HepG2 (cell line): ENCODE measurements around the gene RASIP1. TPM values are rescaled to one million over a fixed set of nuclear protein-coding genes. Genes with fewer than 3 reads are reported as not detected.

Experiments used
- ATAC-seq: fragments of 200-7000 bp; cut with Tn5 transposase; 3 replicates; pipeline ENCODE4 v1.9.1; 2020; ENCODE audit warnings: mild to moderate bottlenecking, moderate library complexity
- BruUV-seq: library from RNA; stranded (reverse); fragments of 400-500 nt; replicated peaks from 2 replicates; lab custom pipeline; 2021; lab: Mats Ljungman, UMichigan
- CTCF ChIA-PET: fragments of 300-600 bp; formaldehyde crosslinking; extraction: SDS; loops from one replicate; lab custom pipeline; 2021; ENCODE audit warnings: low total read pairs, inconsistent platforms, low intra/inter-chr PET ratio; lab: Yijun Ruan, JAX
- POLR2A ChIA-PET: fragments of 350-600 bp; sonication (Branson Sonifier 250); formaldehyde crosslinking; loops from one replicate; lab custom pipeline; 2020; ENCODE audit warnings: antibody characterized with exemption, inconsistent platforms; lab: Yijun Ruan, JAX
- DNase-seq: peaks from one replicate; pipeline ENCODE4 v3.0.0-alpha.2; 2015; ENCODE audit warnings: low spot score
- FAIRE-seq: peaks from 3 replicates; lab custom pipeline; 2011; peaks lifted over from hg19 to GRCh38; lab: Jason Lieb, UNC
- H2AFZ ChIP-seq: one replicate; pipeline ENCODE4 v1.6.1; 2011; ENCODE audit warnings: low read length, inconsistent platforms
- H3K27ac ChIP-seq: fragments of 300-600 bp; 3 replicates; pipeline ENCODE4 v1.8.0; 2011; ENCODE audit warnings: mixed run types, mild to moderate bottlenecking, mixed read lengths, low read length, inconsistent platforms; ENCODE audit not compliant: insufficient read depth; ENCODE audit errors: extremely low read length
- H3K27me3 ChIP-seq, 2 experiments: fragments of 200-600 bp in 1 of 2; 2 replicates in 1 of 2; 3 replicates in 1 of 2; pipeline versions ENCODE4 v1.6.0 to v1.8.0; 2011; ENCODE audit warnings: low read length in 2 of 2, mild to moderate bottlenecking in 2 of 2, moderate library complexity in 2 of 2, inconsistent platforms in 1 of 2; ENCODE audit not compliant: insufficient read depth in 2 of 2, control insufficient read depth in 1 of 2
- H3K36me3 ChIP-seq, 2 experiments: fragments of 200-600 bp in 1 of 2; replicated peaks in 1 of 2; 2 replicates in 1 of 2; 3 replicates in 1 of 2; pipeline versions ENCODE4 v1.5.1 to v1.8.0; 2011; ENCODE audit warnings: low read length in 2 of 2, inconsistent platforms in 1 of 2; ENCODE audit not compliant: insufficient read depth in 2 of 2, control insufficient read depth in 1 of 2
- H3K4me1 ChIP-seq: 2 replicates; pipeline ENCODE4 v1.5.1; 2012; ENCODE audit warnings: low read length, inconsistent platforms; ENCODE audit not compliant: insufficient read depth
- H3K4me2 ChIP-seq: 2 replicates; pipeline ENCODE4 v1.6.0; 2011; ENCODE audit warnings: low read depth, low read length, inconsistent platforms
- H3K4me3 ChIP-seq, 3 experiments: fragments of 200-600 bp in 1 of 3; sonication (generic), shearing (Covaris generic) in 1 of 3; replicated peaks in 1 of 3; 2 replicates each; pipeline ENCODE4 v1.5.1; 2011 to 2016; ENCODE audit warnings: low read length in 3 of 3, inconsistent platforms in 2 of 3, low read depth in 2 of 3, mild to moderate bottlenecking in 2 of 3, control low read depth in 1 of 3, mixed read lengths in 1 of 3; ENCODE audit not compliant: insufficient read depth in 1 of 3
- H3K79me2 ChIP-seq: one replicate; pipeline ENCODE4 v1.6.1; 2011; ENCODE audit warnings: low read length, inconsistent platforms; ENCODE audit not compliant: insufficient read depth
- H3K9ac ChIP-seq: 2 replicates; pipeline ENCODE4 v1.6.0; 2011; ENCODE audit warnings: mild to moderate bottlenecking, low read depth, low read length, inconsistent platforms; ENCODE audit not compliant: insufficient read depth
- H3K9me3 ChIP-seq: 2 replicates; pipeline ENCODE4 v1.5.1; 2012; ENCODE audit warnings: mild to moderate bottlenecking, low read length
- H4K20me1 ChIP-seq: 2 replicates; pipeline ENCODE4 v1.6.0; 2011; ENCODE audit warnings: inconsistent platforms, mild to moderate bottlenecking, low read length, moderate library complexity; ENCODE audit not compliant: insufficient read depth
- ARNT ChIP-seq: fragments of 450-650 bp; IDR thresholded peaks from 2 replicates; pipeline ENCODE4 v1.6.1; 2017
- BCL6 ChIP-seq: IDR thresholded peaks from 2 replicates; pipeline ENCODE4 v1.6.1; 2016; ENCODE audit warnings: missing genetic modification reagents, missing compliant biosample characterization
- CBX1 ChIP-seq: IDR thresholded peaks from one replicate; pipeline ENCODE4 v1.6.1; 2016; ENCODE audit warnings: antibody characterized with exemption, low read depth
- MAZ ChIP-seq, 2 experiments: sonication (generic) in 1 of 2; formaldehyde crosslinking in 1 of 2; IDR thresholded peaks; 2 replicates each; pipeline versions ENCODE4 v1.5.0 to v1.6.1; 2012 to 2020; ENCODE audit warnings: low read depth in 2 of 2, mild to moderate bottlenecking in 2 of 2, borderline replicate concordance in 1 of 2, improper control_type of control experiment in 1 of 2, low read length in 1 of 2, missing genetic modification reagents in 1 of 2, moderate library complexity in 1 of 2
- MBNL3 ChIP-seq: fragments of 250-450 bp; sonication (Bioruptor Pico); conservative IDR thresholded peaks from 2 replicates; pipeline ENCODE4 v1.8.0; 2022; ENCODE audit warnings: mild to moderate bottlenecking, inconsistent platforms
- MXD4 ChIP-seq: IDR thresholded peaks from 2 replicates; pipeline ENCODE4 v1.6.1; 2016; ENCODE audit warnings: mild to moderate bottlenecking, missing biosample characterization, missing genetic modification reagents
- NPAS2 ChIP-seq: sonication (generic); formaldehyde crosslinking; IDR thresholded peaks from 2 replicates; pipeline ENCODE4 v1.8.0; 2022; ENCODE audit warnings: mild to moderate bottlenecking, missing genetic modification reagents, borderline replicate concordance
- ZNF501 ChIP-seq: sonication (generic); formaldehyde crosslinking; IDR thresholded peaks from 2 replicates; pipeline ENCODE4 v1.5.1; 2020; ENCODE audit warnings: mild to moderate bottlenecking, moderate library complexity, missing genetic modification reagents
- ZNF792 ChIP-seq: IDR thresholded peaks from 2 replicates; pipeline ENCODE4 v1.6.1; 2016
- WGBS: methylation state at CpG from one replicate; pipeline ENCODE4 v1.1.6; 2017; ENCODE audit warnings: low lambda C conversion rate; 5-methylcytosine and 5-hydroxymethylcytosine counted together
- in situ Hi-C: cut with HindIII; loops from 2 replicates; pipeline ENCODE4 v1.10.0; 2017; ENCODE audit warnings: low pct_unique_long_range_greater_than_20kb; ENCODE audit not compliant: extremely low pct_ligation_motif_present
- intact Hi-C: fragments of 100-400 bp; cut with micrococcal nuclease; formaldehyde crosslinking; loops from one replicate; pipeline ENCODE4 v1.10.0; 2022; ENCODE audit not compliant: unreplicated experiment
- polyA plus RNA-seq, 8 experiments: library from polyadenylated mRNA; depleted of rRNA in 3 of 8; stranded (reverse) in 7 of 8; unstranded in 1 of 8; fragments of >200 nt; fragmentation: Illumina TruSeq in 4 of 8; extraction: Trizol in 4 of 8; gene quantifications; 2 replicates each; pipeline versions ENCODE4 v1.2.1 to v1.2.3, GENCODE V29; 2011 to 2016; ENCODE audit warnings: low read depth in 4 of 8, missing spikeins in 1 of 8, mixed read lengths in 1 of 8; ENCODE audit not compliant: insufficient read depth in 1 of 8
- total RNA-seq, 5 experiments: library from RNA; depleted of rRNA; stranded (reverse); fragments of >200 nt; fragmentation: Illumina TruSeq; extraction: Trizol; gene quantifications; 2 replicates each; pipeline ENCODE4 v1.2.3, GENCODE V29; 2016; ENCODE audit warnings: low read depth in 1 of 5
- TF ChIP-seq, protein P1 (sequence below): sonication (generic); formaldehyde crosslinking; IDR thresholded peaks from 2 replicates; pipeline ENCODE4 v1.4.0; 2020; ENCODE audit warnings: mild to moderate bottlenecking, missing genetic modification reagents
- TF ChIP-seq, protein P2 (sequence below): sonication (generic); formaldehyde crosslinking; IDR thresholded peaks from 2 replicates; pipeline ENCODE4 v1.4.0; 2020; ENCODE audit warnings: mild to moderate bottlenecking, missing genetic modification reagents, borderline replicate concordance
- TF ChIP-seq, protein P3 (sequence below): sonication (generic); formaldehyde crosslinking; IDR thresholded peaks from 2 replicates; pipeline ENCODE4 v1.5.0; 2020; ENCODE audit warnings: missing genetic modification reagents
- TF ChIP-seq, protein P4 (sequence below): IDR thresholded peaks from 2 replicates; pipeline ENCODE4 v1.6.1; 2016; ENCODE audit warnings: missing compliant biosample characterization, missing genetic modification reagents, borderline replicate concordance
- TF ChIP-seq, protein P5 (sequence below): sonication (generic); formaldehyde crosslinking; IDR thresholded peaks from 2 replicates; pipeline ENCODE4 v1.5.0; 2020; ENCODE audit warnings: mild to moderate bottlenecking, missing genetic modification reagents

RASIP1 gene
- total and polyA plus RNA-seq, 2 of the 13 experiments (the other 11 are each of a cell fraction or from before 2014, with no cell fraction given), result 0.44 to 0.58 TPM

DNA sequence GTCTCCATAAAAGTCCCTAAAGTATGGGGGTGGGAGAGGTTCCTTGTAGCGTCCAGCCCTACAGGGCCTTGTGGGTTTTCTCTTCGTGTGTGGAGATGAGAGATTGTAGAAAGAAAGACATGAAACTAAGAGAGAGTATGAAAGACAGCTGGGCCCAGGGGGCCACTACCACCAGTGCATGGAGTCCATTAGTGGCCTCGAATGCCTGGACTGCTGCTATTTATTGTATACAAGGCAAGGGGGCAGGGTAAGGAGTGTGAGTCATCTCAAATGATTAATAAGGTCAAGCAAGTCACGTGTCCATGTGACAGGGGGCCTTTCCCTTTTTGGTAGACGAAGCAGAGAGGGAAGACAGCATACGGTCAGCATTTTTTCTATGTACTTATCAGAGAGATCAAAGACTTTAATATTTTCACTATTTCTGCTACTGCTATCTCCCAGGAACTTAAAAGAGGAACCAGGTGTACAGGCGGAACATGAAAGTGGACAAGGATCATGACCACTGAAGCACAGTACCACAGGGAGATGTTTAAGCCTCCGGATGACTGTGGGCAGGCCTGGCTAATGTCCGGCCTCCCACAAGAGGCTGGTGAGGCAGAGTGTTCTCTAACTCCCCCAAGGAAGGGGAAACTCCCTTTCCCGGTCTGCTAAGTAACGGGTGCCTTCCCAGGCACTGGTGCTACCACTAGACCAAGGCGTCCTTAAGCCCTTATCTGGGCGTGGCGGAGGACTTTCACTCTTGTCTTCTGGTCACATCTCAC, 40.4 kb upstream of the RASIP1 start:
- Histone ChIP-seq H3K79me2 (no peaks in the 10 kb centered on the region), H3K27me3 (no peaks in the 10 kb centered on the region; a peak in 1 of 5 replicates), H4K20me1 (no peaks in the 10 kb centered on the region), H3K4me2 (peak overlapping the region; percentile 93), H3K4me1 (peaks cover 54% of the 10 kb centered on the region), H3K4me3 (peak overlapping the region in 1 of 3 experiments; percentile 55; a peak in 2 of 6 replicates), H2AFZ (peak overlapping the region; percentile 42), H3K27ac (no peak overlapping the region), H3K9ac (peak overlapping the region; percentile 38), H3K9me3 (no peaks in the 10 kb centered on the region), H3K36me3 (no peaks in the 10 kb centered on the region)
- POLR2A ChIA-PET, result interaction anchor here (1.5 kb wide), 1 partner anchor 26 kb away, joined by 3 read pairs; no protein-coding TSS in a partner anchor
- WGBS, result 6% methylated on average over 13 of the region's 14 CpGs
- no TSS peak for BruUV-seq
- intact Hi-C loops (loop anchor here (10.0 kb wide), 1 partner anchor 184 kb away; the partner anchor contains the start of gene FTL), in situ Hi-C loops (loop anchor here (10.0 kb wide), 1 partner anchor 106 kb away; the partner anchor contains the start of gene NTN5)
- ATAC-seq (peak; percentile 56), FAIRE-seq (no peak), DNase-seq (peak; percentile 88)
- CTCF ChIA-PET, result no interaction called here
- TF ChIP-seq, protein P1, sequence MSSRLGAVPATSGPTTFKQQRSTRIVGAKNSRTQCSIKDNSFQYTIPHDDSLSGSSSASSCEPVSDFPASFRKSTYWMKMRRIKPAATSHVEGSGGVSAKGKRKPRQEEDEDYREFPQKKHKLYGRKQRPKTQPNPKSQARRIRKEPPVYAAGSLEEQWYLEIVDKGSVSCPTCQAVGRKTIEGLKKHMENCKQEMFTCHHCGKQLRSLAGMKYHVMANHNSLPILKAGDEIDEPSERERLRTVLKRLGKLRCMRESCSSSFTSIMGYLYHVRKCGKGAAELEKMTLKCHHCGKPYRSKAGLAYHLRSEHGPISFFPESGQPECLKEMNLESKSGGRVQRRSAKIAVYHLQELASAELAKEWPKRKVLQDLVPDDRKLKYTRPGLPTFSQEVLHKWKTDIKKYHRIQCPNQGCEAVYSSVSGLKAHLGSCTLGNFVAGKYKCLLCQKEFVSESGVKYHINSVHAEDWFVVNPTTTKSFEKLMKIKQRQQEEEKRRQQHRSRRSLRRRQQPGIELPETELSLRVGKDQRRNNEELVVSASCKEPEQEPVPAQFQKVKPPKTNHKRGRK (CRISPR knock-in tag), result no peak
- TF ChIP-seq ZNF501 (CRISPR knock-in tag) (no peak), NPAS2 (CRISPR knock-in tag) (no peak), CBX1 (no peak), MBNL3 (CRISPR knock-in tag) (no peak), MAZ (IDR thresholded peaks at IDR 0.05; ENCODE audit: borderline replicate concordance, low read depth, low read length) (0 out of 2 replicates have a peak, but pooled peaks have one; percentile 18), MAZ (CRISPR knock-in tag; IDR thresholded peaks at IDR 0.05; ENCODE audit: low read depth) (no peak), MXD4 (CRISPR knock-in tag) (no peak), BCL6 (CRISPR knock-in tag) (peak; percentile 37; the same call in 1 of the 2 replicates), ZNF792 (CRISPR knock-in tag) (peak; percentile 42; the same call in 1 of the 2 replicates), ARNT (no peak)
- TF ChIP-seq, protein P2, sequence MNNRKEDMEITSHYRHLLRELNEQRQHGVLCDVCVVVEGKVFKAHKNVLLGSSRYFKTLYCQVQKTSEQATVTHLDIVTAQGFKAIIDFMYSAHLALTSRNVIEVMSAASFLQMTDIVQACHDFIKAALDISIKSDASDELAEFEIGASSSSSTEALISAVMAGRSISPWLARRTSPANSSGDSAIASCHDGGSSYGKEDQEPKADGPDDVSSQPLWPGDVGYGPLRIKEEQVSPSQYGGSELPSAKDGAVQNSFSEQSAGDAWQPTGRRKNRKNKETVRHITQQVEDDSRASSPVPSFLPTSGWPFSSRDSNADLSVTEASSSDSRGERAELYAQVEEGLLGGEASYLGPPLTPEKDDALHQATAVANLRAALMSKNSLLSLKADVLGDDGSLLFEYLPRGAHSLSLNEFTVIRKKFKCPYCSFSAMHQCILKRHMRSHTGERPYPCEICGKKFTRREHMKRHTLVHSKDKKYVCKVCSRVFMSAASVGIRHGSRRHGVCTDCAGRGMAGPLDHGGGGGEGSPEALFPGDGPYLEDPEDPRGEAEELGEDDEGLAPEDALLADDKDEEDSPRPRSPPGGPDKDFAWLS, result no peak
- TF ChIP-seq, protein P3, sequence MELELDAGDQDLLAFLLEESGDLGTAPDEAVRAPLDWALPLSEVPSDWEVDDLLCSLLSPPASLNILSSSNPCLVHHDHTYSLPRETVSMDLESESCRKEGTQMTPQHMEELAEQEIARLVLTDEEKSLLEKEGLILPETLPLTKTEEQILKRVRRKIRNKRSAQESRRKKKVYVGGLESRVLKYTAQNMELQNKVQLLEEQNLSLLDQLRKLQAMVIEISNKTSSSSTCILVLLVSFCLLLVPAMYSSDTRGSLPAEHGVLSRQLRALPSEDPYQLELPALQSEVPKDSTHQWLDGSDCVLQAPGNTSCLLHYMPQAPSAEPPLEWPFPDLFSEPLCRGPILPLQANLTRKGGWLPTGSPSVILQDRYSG (CRISPR knock-in tag), result no peak
- TF ChIP-seq, protein P4, sequence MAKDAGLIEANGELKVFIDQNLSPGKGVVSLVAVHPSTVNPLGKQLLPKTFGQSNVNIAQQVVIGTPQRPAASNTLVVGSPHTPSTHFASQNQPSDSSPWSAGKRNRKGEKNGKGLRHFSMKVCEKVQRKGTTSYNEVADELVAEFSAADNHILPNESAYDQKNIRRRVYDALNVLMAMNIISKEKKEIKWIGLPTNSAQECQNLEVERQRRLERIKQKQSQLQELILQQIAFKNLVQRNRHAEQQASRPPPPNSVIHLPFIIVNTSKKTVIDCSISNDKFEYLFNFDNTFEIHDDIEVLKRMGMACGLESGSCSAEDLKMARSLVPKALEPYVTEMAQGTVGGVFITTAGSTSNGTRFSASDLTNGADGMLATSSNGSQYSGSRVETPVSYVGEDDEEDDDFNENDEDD (CRISPR knock-in tag), result peak; percentile 38; the same call in 1 of the 2 replicates
- TF ChIP-seq, protein P5, sequence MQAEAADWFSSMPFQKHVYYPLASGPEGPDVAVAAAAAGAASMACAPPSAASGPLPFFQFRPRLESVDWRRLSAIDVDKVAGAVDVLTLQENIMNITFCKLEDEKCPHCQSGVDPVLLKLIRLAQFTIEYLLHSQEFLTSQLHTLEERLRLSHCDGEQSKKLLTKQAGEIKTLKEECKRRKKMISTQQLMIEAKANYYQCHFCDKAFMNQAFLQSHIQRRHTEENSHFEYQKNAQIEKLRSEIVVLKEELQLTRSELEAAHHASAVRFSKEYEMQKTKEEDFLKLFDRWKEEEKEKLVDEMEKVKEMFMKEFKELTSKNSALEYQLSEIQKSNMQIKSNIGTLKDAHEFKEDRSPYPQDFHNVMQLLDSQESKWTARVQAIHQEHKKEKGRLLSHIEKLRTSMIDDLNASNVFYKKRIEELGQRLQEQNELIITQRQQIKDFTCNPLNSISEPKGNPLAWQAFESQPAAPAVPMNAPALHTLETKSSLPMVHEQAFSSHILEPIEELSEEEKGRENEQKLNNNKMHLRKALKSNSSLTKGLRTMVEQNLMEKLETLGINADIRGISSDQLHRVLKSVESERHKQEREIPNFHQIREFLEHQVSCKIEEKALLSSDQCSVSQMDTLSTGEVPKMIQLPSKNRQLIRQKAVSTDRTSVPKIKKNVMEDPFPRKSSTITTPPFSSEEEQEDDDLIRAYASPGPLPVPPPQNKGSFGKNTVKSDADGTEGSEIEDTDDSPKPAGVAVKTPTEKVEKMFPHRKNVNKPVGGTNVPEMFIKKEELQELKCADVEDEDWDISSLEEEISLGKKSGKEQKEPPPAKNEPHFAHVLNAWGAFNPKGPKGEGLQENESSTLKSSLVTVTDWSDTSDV (CRISPR knock-in tag), result no peak
